ENCODE data around the gene PACSIN1.

Gene PACSIN1

GRCh38 chr6:34568341-34569201 lies 102.7 kb downstream of the PACSIN1 start:
- no peak for TF ChIP-seq CTCF (IDR thresholded peaks at IDR 0.05; ENCODE audit: low read depth, low read length)
- Histone ChIP-seq H3K4me3 (ENCODE audit: low read depth, low read length) (no peak overlapping the region), H3K9me3 (no peaks in the 10 kb centered on the region), H3K27me3 (no peaks in the 10 kb centered on the region), H3K36me3 (no peaks in the 10 kb centered on the region), H3K4me1 (no peaks in the 10 kb centered on the region)
- no peak for DNase-seq

GRCh38 chr6:34569361-34569973 lies 103.6 kb downstream of the PACSIN1 start:
- Histone ChIP-seq H3K36me3 (no peaks in the 10 kb centered on the region), H3K27me3 (no peaks in the 10 kb centered on the region), H3K4me3 (ENCODE audit: low read depth, low read length) (no peak overlapping the region), H3K9me3 (no peaks in the 10 kb centered on the region), H3K4me1 (no peaks in the 10 kb centered on the region)
- no peak for TF ChIP-seq CTCF (IDR thresholded peaks at IDR 0.05; ENCODE audit: low read depth, low read length)
- DNase-seq = no peak

- H3K4me1 ChIP-seq = no peaks in the 10 kb centered on the region
- H3K36me3 ChIP-seq = no peaks in the 10 kb centered on the region
- no peak for TF ChIP-seq CTCF (IDR thresholded peaks at IDR 0.05; ENCODE audit: low read depth, low read length)
- no peaks in the 10 kb centered on the region for H3K27me3 ChIP-seq
- no peak for DNase-seq
- no peak overlapping the region for H3K4me3 ChIP-seq (ENCODE audit: low read depth, low read length)
- H3K9me3 ChIP-seq = no peaks in the 10 kb centered on the region
Measured at GRCh38 chr6:34570066-34570833, 104.4 kb downstream of the PACSIN1 start.

- no peak for DNase-seq
Measured at GRCh38 chr6:34571388-34571787, 105.5 kb downstream of the PACSIN1 start.

GRCh38 chr6:34572021-34572420 lies 106.1 kb downstream of the PACSIN1 start:
- Histone ChIP-seq H3K4me3 (ENCODE audit: low read depth, low read length) (no peak overlapping the region), H3K27me3 (no peaks in the 10 kb centered on the region), H3K4me1 (no peaks in the 10 kb centered on the region), H3K36me3 (no peaks in the 10 kb centered on the region), H3K9me3 (no peaks in the 10 kb centered on the region)
- TF ChIP-seq CTCF (IDR thresholded peaks at IDR 0.05; ENCODE audit: low read depth, low read length) = no peak
- no peak for DNase-seq

More at GRCh38 chr6:34571388-34571787, 105.5 kb downstream of the PACSIN1 start:
- Histone ChIP-seq H3K4me3 (ENCODE audit: low read depth, low read length) (no peak overlapping the region), H3K9me3 (no peaks in the 10 kb centered on the region), H3K27me3 (no peaks in the 10 kb centered on the region), H3K4me1 (no peaks in the 10 kb centered on the region), H3K36me3 (no peaks in the 10 kb centered on the region)
- TF ChIP-seq CTCF (IDR thresholded peaks at IDR 0.05; ENCODE audit: low read depth, low read length) = no peak
